IMR-90 (cell line): ENCODE measurements around the gene KLHL17. TPM values are rescaled to one million over a fixed set of nuclear protein-coding genes. Genes with fewer than 3 reads are reported as not detected.
A peak's percentile ranks its signal among the peaks of the same experiment; 100 is the strongest.

Experiments
- ATAC-seq: fragments of 200-7000 bp; cut with Tn5 transposase; 2 replicates; pipeline ENCODE4 v1.9.1; 2020; ENCODE audit warnings: low read depth, mild to moderate bottlenecking, moderate library complexity
- BruUV-seq: library from RNA; stranded (reverse); fragments of 400-500 nt; replicated peaks from 2 replicates; lab custom pipeline; 2021; lab: Mats Ljungman, UMichigan
- CTCF ChIA-PET: fragments of 300-600 bp; formaldehyde crosslinking; extraction: SDS; loops from one replicate; lab custom pipeline; 2021; ENCODE audit warnings: antibody characterized with exemption; lab: Yijun Ruan, JAX
- POLR2A ChIA-PET: fragments of 300-600 bp; sonication (Branson Sonifier 250); formaldehyde crosslinking; loops from one replicate; lab custom pipeline; 2022; ENCODE audit warnings: antibody characterized with exemption; ENCODE audit not compliant: unreplicated experiment; lab: Charles Lee
- DNase-seq: peaks from one replicate; pipeline ENCODE4 v3.0.0; 2013
- H2AFZ ChIP-seq: replicated peaks from 2 replicates; pipeline ENCODE3; 2013; ENCODE audit warnings: low read length, mild to moderate bottlenecking; ENCODE audit not compliant: poor library complexity
- H2AK5ac ChIP-seq: 2 replicates; pipeline ENCODE4 v1.6.1; 2013; ENCODE audit warnings: low read depth, low read length, inconsistent platforms
- H2AK9ac ChIP-seq: replicated peaks from 2 replicates; pipeline ENCODE3; 2013; ENCODE audit warnings: mild to moderate bottlenecking, low read depth, low read length, moderate library complexity; ENCODE audit not compliant: poor library complexity
- H2BK120ac ChIP-seq: 2 replicates; pipeline ENCODE4 v1.6.1; 2013; ENCODE audit warnings: low read depth, low read length, inconsistent platforms
- H2BK15ac ChIP-seq: 3 replicates; pipeline ENCODE4 v1.6.1; 2013; ENCODE audit warnings: low read depth, low read length, inconsistent platforms
- H2BK20ac ChIP-seq: 2 replicates; pipeline ENCODE4 v1.6.1; 2013; ENCODE audit warnings: low read depth, mild to moderate bottlenecking, inconsistent platforms, low read length, moderate library complexity
- H2BK5ac ChIP-seq: 2 replicates; pipeline ENCODE4 v1.6.1; 2013; ENCODE audit warnings: mild to moderate bottlenecking, low read depth, low read length, inconsistent platforms; ENCODE audit not compliant: poor library complexity, severe bottlenecking
- H3K14ac ChIP-seq: replicated peaks from 2 replicates; pipeline ENCODE4 v1.6.1; 2013; ENCODE audit warnings: low read depth, low read length, inconsistent platforms
- H3K18ac ChIP-seq: 2 replicates; pipeline ENCODE4 v1.6.1; 2013; ENCODE audit warnings: low read depth, low read length, control low read depth
- H3K23ac ChIP-seq: 2 replicates; pipeline ENCODE4 v1.6.1; 2013; ENCODE audit warnings: low read depth, low read length, inconsistent platforms
- H3K27ac ChIP-seq: 2 replicates; pipeline ENCODE4 v1.5.1; 2013; ENCODE audit warnings: mild to moderate bottlenecking, control low read depth, low read length; ENCODE audit not compliant: insufficient read depth
- H3K27me3 ChIP-seq: 2 replicates; pipeline ENCODE4 v1.6.1; 2013; ENCODE audit warnings: low read length; ENCODE audit not compliant: control insufficient read depth, insufficient read depth
- H3K36me3 ChIP-seq: 2 replicates; pipeline ENCODE4 v1.6.1; 2013; ENCODE audit warnings: low read length, mixed read lengths; ENCODE audit not compliant: control insufficient read depth, insufficient read depth
- H3K4ac ChIP-seq: 2 replicates; pipeline ENCODE4 v1.6.1; 2013; ENCODE audit warnings: low read depth, low read length, inconsistent platforms
- H3K4me1 ChIP-seq: 2 replicates; pipeline ENCODE4 v1.6.1; 2013; ENCODE audit warnings: low read length, mixed read lengths; ENCODE audit not compliant: control insufficient read depth, insufficient read depth
- H3K4me2 ChIP-seq: 2 replicates; pipeline ENCODE4 v1.6.1; 2013; ENCODE audit warnings: low read depth, mild to moderate bottlenecking, control low read depth, low read length, moderate library complexity
- H3K4me3 ChIP-seq: 2 replicates; pipeline ENCODE4 v1.5.1; 2013; ENCODE audit warnings: low read depth, mild to moderate bottlenecking, control low read depth, low read length, moderate library complexity; ENCODE audit not compliant: insufficient read depth
- H3K56ac ChIP-seq: 2 replicates; pipeline ENCODE4 v1.6.1; 2013; ENCODE audit warnings: low read length, inconsistent platforms; ENCODE audit not compliant: insufficient read depth; ENCODE audit errors: extremely low read depth
- H3K79me1 ChIP-seq, 2 experiments: 2 replicates each; pipeline ENCODE4 v1.6.1; 2013; ENCODE audit warnings: low read length in 2 of 2, inconsistent platforms in 1 of 2, low read depth in 1 of 2
- H3K9ac ChIP-seq: 2 replicates; pipeline ENCODE4 v1.6.1; 2013; ENCODE audit warnings: low read depth, low read length, control low read depth
- H3K9me1 ChIP-seq: 2 replicates; pipeline ENCODE4 v1.6.1; 2013; ENCODE audit warnings: low read length, inconsistent platforms; ENCODE audit not compliant: insufficient read depth
- H3K9me3 ChIP-seq: 2 replicates; pipeline ENCODE4 v1.6.1; 2013; ENCODE audit warnings: low read length; ENCODE audit not compliant: control insufficient read depth, insufficient read depth
- H4K20me1 ChIP-seq: 2 replicates; pipeline ENCODE4 v1.6.1; 2013; ENCODE audit warnings: low read length, inconsistent platforms; ENCODE audit not compliant: insufficient read depth
- H4K5ac ChIP-seq: 2 replicates; pipeline ENCODE4 v1.6.1; 2013; ENCODE audit warnings: mild to moderate bottlenecking, low read depth, low read length, control low read depth
- H4K8ac ChIP-seq, 2 experiments: 2 replicates each; pipeline ENCODE4 v1.6.1; 2013; ENCODE audit warnings: low read depth in 2 of 2, low read length in 2 of 2, control low read depth in 1 of 2, inconsistent platforms in 1 of 2
- H4K91ac ChIP-seq: 2 replicates; pipeline ENCODE4 v1.6.1; 2013; ENCODE audit warnings: low read depth, low read length, inconsistent platforms; ENCODE audit not compliant: insufficient read depth
- BHLHE40 ChIP-seq: fragments of 150-350 bp; IDR thresholded peaks from 2 replicates; pipeline ENCODE4 v1.6.1; 2016; ENCODE audit warnings: mild to moderate bottlenecking, low read depth, low read length
- CEBPB ChIP-seq: IDR thresholded peaks from 2 replicates; pipeline ENCODE4 v1.6.1; 2012; ENCODE audit warnings: low read depth, low read length, improper control_type of control experiment
- CHD1 ChIP-seq: IDR thresholded peaks from 2 replicates; pipeline ENCODE4 v1.6.1; 2012; ENCODE audit warnings: low read depth, low read length, improper control_type of control experiment
- CTCF ChIP-seq: conservative IDR thresholded peaks from 2 replicates; pipeline ENCODE4 v1.5.1; 2012; ENCODE audit warnings: mild to moderate bottlenecking, low read depth, low read length, improper control_type of control experiment
- ELK1 ChIP-seq: fragments of 150-350 bp; IDR thresholded peaks from 2 replicates; pipeline ENCODE4 v1.6.1; 2016; ENCODE audit warnings: low read depth, mild to moderate bottlenecking, low read length, moderate library complexity, borderline replicate concordance
- MAFK ChIP-seq: IDR thresholded peaks from 2 replicates; pipeline ENCODE4 v1.6.1; 2012; ENCODE audit warnings: low read depth, low read length, improper control_type of control experiment
- MAZ ChIP-seq: IDR thresholded peaks from 2 replicates; pipeline ENCODE4 v1.6.1; 2012; ENCODE audit warnings: low read depth, mild to moderate bottlenecking, low read length, improper control_type of control experiment, moderate library complexity, borderline replicate concordance
- MXI1 ChIP-seq: IDR thresholded peaks from 2 replicates; pipeline ENCODE4 v1.6.1; 2012; ENCODE audit warnings: low read depth, mild to moderate bottlenecking, low read length, moderate library complexity, borderline replicate concordance
- NFE2L2 ChIP-seq: fragments of 150-350 bp; IDR thresholded peaks from 2 replicates; pipeline ENCODE4 v1.6.1; 2016; ENCODE audit warnings: low read depth, mild to moderate bottlenecking, low read length
- POLR2A ChIP-seq: IDR thresholded peaks from 2 replicates; pipeline ENCODE4 v1.6.1; 2012; ENCODE audit warnings: mild to moderate bottlenecking, low read depth, low read length
- RAD21 ChIP-seq: IDR thresholded peaks from 2 replicates; pipeline ENCODE4 v1.6.1; 2012; ENCODE audit warnings: low read length, improper control_type of control experiment
- RCOR1 ChIP-seq: IDR thresholded peaks from 2 replicates; pipeline ENCODE4 v1.6.1; 2012; ENCODE audit warnings: mild to moderate bottlenecking, low read length, improper control_type of control experiment; ENCODE audit not compliant: insufficient replicate concordance
- SMC3 ChIP-seq: fragments of 150-350 bp; IDR thresholded peaks from 2 replicates; pipeline ENCODE4 v1.6.1; 2016; ENCODE audit warnings: low read depth, mild to moderate bottlenecking, antibody characterized with exemption, low read length, moderate library complexity
- USF2 ChIP-seq: fragments of 150-350 bp; IDR thresholded peaks from 2 replicates; pipeline ENCODE4 v1.6.1; 2017; ENCODE audit warnings: mild to moderate bottlenecking, antibody characterized with exemption, low read length, low read depth
- WGBS, 2 experiments: methylation state at CpG; one replicate each; pipeline versions ENCODE4 v1.1.5 to v1.1.7; 2013; ENCODE audit warnings: missing lambda C conversion rate in 2 of 2; ENCODE audit not compliant: insufficient read length in 1 of 2; ENCODE audit errors: extremely low coverage in 2 of 2; 5-methylcytosine and 5-hydroxymethylcytosine counted together
- dilution Hi-C: fragments of 300-500 bp; cut with HindIII; formaldehyde crosslinking; loops from one replicate; pipeline ENCODE4 v1.14.3; 2018; ENCODE audit warnings: low sequenced_read_pairs; ENCODE audit not compliant: unreplicated experiment
- in situ Hi-C: fragments of 300-500 bp; cut with MboI; formaldehyde crosslinking; loops from 3 replicates; pipeline ENCODE4 v1.14.3; 2019; ENCODE audit warnings: low sequenced_read_pairs, inconsistent platforms, mixed read lengths
- intact Hi-C: fragments of 100-400 bp; cut with micrococcal nuclease; formaldehyde crosslinking; loops from 2 replicates; pipeline ENCODE4 v1.10.0; 2022
- polyA plus RNA-seq, 3 experiments: library from polyadenylated mRNA; depleted of rRNA; stranded (reverse); fragments of >200 nt; gene quantifications; 2 replicates each; pipeline ENCODE4 v1.2.3, GENCODE V29; 2012; ENCODE audit warnings: low replicate concordance in 1 of 3
- total RNA-seq: library from RNA; depleted of rRNA; stranded (reverse); fragments of >200 nt; gene quantifications from 2 replicates; pipeline ENCODE4 v1.2.3, GENCODE V29; 2012

KLHL17 gene
- total and polyA plus RNA-seq, 2 of the 4 experiments (the other 2 are of a cell fraction), result 3.4 to 41.0 TPM

- H3K4me2 ChIP-seq, result peak overlapping the region; percentile 46; the same call in 1 of the 2 replicates
- 0 out of 4 replicates have a peak, but pooled peaks cover 0 to 5% of the 10 kb centered on the region in 2 experiments for H3K79me1 ChIP-seq
- no peak for ATAC-seq
- H2AK5ac ChIP-seq, result peak overlapping the region; percentile 96
- peak overlapping the region; percentile 9; the same call in 1 of the 2 replicates for H3K9ac ChIP-seq
- H2BK15ac ChIP-seq, result no peak overlapping the region; the same call in 2 of the 3 replicates
- H2AFZ ChIP-seq, result peak overlapping the region; percentile 34
- H3K4me1 ChIP-seq, result peaks cover 52% of the 10 kb centered on the region
- no peak overlapping the region for H3K23ac ChIP-seq
- peak overlapping the region; percentile 59 to 61; a peak in 2 of 4 replicates for H4K8ac ChIP-seq
- H3K9me3 ChIP-seq, result no peaks in the 10 kb centered on the region
- peak overlapping the region; percentile 73 for H3K4ac ChIP-seq
- no peaks in the 10 kb centered on the region for H3K9me1 ChIP-seq
- H2AK9ac ChIP-seq, result peak overlapping the region; percentile 87
- H2BK5ac ChIP-seq, result peak overlapping the region; percentile 72
- peaks cover 16% of the 10 kb centered on the region for H4K20me1 ChIP-seq
- intact Hi-C loops, result no loop called here
- ChIA-PET POLR2A (no interaction called here), CTCF (no interaction called here)
- no peak overlapping the region for H2BK20ac ChIP-seq
- 58% methylated on average over 4 of the region's 27 CpGs; no CpG with 5 or more reads in 1 of the 2 experiments for WGBS, 2 experiments
- in situ Hi-C loops, result no loop called here
- 0 out of 2 replicates have a peak overlapping the region, but pooled peaks have one; percentile 14 for H4K5ac ChIP-seq
- H3K36me3 ChIP-seq, result peaks cover 28% of the 10 kb centered on the region
- peak overlapping the region; percentile 46 for H2BK120ac ChIP-seq
- H3K27me3 ChIP-seq, result no peaks in the 10 kb centered on the region
- DNase-seq, result peak; percentile 61
- peak overlapping the region; percentile 32; the same call in 1 of the 2 replicates for H3K56ac ChIP-seq
- H3K4me3 ChIP-seq, result no peak overlapping the region
- H3K27ac ChIP-seq, result peak overlapping the region; percentile 82
- dilution Hi-C loops, result no loop called here
- peak overlapping the region; percentile 74; the same call in 1 of the 2 replicates for H4K91ac ChIP-seq
- no peak overlapping the region; the same call in 1 of the 2 replicates for H3K18ac ChIP-seq
- BruUV-seq, result no TSS peak
- H3K14ac ChIP-seq, result no peak overlapping the region
- TF ChIP-seq MXI1, result no peak
- TF ChIP-seq MAZ, result peak; percentile 24; the same call in 1 of the 2 replicates
- no peak for TF ChIP-seq SMC3
- no peak for TF ChIP-seq RCOR1
- TF ChIP-seq MAFK, result no peak
- no peak for TF ChIP-seq CEBPB
- TF ChIP-seq NFE2L2, result no peak
- no peak for TF ChIP-seq POLR2A
- no peak for TF ChIP-seq USF2
- TF ChIP-seq ELK1, result no peak
- TF ChIP-seq CTCF, result no peak
- no peak for TF ChIP-seq CHD1
- no peak for TF ChIP-seq BHLHE40
- TF ChIP-seq RAD21, result no peak
Measured at GRCh38 chr1:942864-943533, 17.4 kb upstream of the KLHL17 start.
